HS-27A (cell line): Measurements from ENCODE around the gene CEND1.

Experiments
- DNase-seq: peaks from one replicate; pipeline ENCODE4 v3.0.0-alpha.2; 2012; ENCODE audit warnings: low read depth, missing footprints

CEND1 gene

DNA sequence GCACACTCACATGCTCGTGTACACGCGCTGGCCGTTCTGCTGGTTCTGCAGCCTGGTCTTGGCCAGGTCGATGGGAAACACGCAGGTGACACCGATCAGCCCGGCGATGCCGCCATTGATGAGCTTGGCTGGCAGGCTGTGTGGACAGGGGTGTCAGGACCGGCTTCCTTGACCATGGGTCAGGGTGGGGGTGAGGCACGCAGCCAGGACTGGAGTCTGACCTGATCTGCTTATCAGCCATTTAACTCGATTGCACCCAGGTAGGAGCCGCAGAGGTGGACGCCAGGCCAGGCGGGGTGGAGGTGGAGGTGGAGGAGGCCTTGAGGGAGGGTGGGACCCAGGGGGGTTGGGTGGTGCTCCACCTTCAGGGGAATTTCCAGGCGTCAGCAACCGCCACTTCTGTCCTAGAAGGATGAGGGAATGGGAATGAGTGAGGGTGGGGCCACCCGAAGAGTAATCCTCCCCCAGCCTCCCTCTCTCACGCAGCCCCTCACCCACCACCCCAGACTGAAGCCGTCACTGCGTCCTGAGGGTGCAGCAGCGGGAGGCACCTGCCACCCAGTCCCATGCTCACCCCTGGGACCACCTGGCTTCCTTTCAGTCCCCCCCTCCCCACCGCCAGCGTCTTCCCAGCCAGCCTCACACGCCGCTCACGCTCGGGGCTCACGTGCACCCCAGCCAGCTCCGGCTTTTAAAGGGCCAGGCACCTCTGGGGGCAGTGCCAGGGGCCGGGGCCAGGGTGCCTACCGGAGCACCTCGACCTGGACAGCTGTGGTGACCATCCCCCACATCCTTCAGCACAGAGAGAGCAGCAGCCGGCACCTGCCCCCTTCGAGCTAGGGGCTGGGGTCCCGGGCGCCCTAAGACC lies 5.1 kb upstream of the CEND1 start:
- no peak for DNase-seq

DNA sequence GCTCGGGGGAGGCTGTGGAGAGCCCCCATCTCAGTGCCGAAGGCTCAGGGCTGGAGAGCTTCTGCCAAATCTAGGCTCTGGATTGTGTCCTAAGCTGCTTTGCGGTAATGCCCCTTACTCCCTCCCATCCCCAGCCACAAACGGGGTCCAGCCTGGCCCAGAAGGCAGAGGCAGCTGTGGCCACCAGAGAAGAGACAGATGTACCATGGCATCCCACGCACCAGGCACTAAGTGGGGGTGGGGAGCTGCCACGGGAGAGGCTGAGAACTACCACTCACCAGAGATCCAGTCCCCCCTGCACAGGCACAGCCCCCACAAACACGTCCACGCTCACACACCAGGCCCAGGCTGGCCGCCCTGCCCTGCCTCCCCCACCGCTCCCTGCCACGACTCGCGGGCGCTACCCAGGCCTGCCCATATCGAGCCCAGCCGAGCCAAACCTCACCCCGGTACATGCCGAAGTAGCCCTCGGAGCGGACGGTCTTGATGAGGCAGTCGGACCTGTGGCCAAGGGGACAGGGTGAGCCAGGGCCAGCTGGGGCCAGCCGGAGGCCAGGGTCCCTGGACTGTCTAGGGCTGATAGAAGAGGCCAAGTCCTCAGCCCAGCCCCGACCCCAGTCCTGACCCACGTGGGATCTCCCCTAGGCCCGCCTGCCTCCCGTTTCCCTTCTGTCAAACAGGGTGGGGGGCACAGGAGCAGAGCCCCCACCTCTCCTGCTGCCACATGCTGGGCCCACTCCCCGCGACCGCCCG lies 4.3 kb upstream of the CEND1 start:
- DNase-seq: no peak

DNA sequence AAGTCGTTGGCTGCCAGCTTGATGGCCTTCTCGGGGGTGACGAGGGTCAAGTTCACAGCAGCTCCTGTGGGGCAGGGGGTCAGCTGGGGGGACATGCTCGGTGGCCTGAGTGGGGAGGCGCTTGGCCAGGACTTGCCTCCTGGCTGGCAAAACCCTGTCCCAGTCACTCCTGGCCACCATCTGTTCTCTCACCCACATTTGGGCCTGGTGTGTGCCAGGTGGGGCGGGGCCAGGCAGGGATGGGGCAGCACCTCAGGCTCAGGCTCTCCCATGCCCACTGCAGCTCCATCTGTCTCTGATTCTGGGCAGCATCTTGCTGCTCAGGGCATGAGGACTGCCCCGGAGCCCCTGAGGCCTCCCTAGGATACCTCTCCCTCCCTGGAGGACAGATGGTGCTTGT lies 3.7 kb upstream of the CEND1 start:
- DNase-seq: no peak

DNA sequence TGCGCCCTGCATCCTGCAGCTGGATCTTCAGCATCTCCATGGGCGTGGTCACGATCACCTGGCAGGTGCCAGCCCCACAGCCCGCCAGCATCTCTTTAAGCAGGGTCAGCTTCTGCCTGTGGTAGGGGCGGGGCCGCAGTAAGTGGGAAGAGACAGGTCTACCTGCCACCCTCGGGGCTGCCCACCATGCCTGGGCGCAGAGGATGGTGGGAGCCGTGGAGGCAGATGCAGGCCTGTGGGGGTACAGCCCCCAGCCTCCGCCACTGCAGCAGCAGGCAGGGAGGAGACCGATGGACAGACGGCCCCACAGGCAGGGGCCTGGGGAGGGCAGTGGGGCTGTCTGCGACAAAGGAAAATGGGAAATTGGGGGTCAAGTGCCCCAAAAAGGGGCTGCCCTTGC lies 3.0 kb upstream of the CEND1 start:
- no peak for DNase-seq

DNA sequence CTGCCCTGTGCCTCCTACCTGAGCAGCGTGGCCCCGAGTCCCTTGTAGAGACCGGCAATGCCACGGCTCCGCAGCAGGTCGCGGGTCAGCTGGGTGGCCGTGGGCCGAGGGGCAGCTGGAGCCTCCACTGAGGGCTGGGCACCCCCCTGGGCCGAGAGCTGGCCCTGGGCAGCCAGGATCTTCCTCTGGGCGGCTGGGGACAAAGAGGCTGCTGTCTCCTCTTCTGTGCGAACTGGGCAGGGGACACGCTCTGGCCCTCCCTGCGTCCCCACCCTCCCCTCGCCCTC lies 2.6 kb upstream of the CEND1 start:
- DNase-seq: no peak

DNA sequence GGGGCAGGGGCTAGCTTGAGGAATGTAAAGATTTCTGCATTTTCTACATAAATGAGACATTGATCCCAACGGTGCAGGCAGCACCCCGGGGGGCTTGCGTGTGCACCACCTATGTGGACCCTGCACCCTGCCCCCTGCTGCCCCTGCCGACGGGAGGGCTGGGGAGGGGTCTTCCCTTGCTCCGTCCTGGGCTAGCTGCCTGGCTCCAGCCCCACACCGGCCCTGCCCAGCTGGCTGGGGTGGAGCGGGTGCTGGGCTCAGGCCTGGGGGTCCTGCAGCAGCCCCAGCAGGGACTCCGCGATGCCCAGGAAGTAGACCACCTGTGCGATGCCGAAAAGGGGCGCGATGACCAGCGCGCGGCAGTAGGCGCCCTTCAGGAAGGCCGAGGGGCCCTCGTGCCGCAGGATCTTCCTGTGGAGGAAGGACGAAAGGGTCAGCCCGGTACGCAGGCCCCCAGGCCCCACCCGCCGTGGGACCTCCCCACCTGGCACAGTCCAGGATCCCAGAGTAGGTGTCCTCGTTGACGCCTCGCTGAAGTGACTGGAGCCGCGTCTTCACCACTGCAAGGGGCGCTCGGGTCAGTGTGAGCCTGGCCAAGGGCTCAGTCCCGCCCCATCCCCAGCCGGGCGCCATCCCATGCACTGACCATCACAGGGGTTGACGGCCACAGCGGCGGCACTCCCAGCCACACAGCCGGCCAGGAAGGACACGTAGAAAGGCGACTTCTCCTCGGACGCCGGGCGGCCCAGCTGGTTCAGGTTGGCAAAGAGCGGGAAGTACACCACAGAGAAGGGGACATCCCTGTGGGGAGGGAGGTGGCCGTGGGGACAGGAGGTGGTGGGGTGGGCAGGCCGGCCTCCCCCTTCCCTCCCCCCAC lies 2.0 kb upstream of the CEND1 start:
- no peak for DNase-seq

DNA sequence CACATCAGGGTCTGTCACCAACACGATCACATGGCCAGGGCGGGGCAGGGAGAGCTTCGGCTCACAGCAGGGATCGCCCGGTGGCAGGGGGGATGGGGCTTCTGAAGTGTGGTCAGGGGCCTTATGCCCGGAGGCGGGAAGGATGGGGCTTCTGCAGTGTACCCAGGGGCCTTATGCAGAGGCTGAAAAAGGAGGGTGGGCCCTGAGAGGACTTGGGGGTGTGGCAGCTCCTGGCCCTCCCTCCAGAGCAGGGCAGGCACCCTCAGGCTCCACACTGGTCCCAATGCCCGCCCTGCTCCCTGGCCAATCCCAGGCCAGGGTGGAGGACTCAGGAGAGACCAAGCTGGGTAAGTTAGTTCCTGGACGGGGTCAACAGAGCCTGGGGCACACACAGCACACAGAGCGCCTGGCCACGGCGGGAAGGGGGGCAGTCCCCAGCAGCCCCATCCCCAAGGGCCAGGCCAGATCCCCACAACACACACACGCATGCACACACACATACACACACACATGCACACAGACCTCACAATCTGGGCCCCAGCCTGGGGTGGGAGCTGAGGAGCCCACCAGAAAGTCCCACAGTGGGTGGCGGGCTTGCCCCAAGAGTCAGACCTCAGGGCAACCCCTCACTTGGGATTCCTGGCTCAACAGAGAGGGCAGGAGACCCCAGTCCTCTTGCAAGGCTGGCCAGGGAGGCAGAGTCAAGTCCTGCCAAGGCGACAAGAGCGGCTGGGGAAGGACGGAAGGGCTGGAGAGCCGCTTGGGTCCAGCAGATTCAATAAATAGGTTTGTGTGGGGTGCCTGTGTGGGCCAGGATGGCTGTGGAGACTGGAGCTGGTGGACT lies 1.1 kb upstream of the CEND1 start:
- DNase-seq: no peak

DNA sequence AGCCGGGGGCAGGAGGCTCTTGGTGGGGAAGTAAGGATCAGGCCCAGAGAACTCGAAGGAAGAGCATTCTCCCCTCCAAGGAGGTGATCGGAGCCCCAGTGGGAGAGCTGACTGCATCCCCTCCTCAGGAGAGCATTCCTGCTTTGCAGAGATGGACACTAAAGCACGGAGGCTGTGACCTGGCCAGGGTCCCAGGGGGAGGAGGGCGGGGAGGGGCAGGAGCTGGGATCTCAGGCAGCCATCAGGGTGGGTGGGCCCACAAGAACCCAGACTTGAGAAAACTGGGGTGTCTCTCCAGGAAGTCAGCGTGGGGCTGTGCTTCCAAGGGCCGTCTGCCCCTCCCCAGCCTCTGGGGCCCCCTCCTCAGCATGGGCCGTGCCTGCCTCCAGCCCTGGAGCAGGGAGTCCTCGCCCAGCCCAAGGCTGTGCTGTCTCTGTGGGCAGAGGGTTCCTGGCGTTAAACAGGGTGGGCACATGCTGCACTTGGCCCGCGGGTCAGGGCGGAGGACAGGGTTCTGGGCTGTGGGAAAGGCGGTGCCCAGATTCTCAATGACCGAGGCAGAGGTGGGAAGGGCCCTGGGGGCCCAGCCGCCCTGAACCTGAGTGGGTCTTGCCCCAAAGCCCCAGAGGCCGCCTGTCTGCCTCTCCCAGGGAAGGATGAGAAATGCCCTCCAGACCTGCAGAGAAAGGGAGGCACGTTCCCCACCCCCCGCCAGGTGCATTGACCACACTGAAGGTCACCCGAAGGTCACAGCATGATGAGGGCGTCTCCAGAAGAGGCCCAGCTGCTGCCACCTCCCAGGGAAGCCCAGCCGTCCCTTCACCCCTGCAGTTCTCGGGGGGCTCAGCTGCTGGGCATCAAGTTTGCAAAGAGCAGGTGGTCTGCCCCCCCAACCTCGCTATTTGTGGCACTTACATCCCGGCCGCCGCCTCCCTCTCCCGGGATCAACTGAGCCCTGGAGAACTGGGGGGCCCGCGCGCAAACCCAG lies 643 bp downstream of the CEND1 start:
- DNase-seq: no peak

DNA sequence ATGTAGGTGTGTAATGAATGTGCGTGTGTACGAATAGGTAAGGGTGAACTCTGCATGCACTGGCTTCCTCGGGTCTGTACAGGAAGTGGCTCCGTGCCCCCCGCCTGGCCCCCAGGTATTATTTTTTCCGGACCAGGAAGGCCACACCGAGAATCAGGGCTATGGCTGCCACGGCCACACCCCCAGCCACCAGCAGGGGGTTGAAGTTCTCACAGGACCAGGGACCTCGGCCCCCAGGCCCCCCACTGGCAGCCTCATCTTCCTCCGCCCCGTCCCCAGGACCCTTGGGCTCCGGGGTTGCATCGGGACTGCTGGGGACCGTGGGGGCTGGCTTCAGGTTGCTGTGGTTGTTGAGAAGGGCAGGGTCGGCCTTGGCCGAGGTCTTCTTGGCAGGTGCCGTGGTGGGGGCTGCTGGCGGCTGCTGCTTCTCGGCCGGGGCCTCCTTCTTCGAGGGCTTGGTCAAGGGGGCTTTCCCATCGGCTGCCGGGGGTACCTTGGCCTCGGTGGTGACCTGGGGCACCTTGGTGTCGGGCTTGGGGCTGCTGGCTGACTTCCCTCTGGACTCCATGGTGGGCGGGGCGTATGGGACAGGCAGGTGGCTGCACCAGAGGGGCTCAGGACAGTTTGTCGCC lies 1.8 kb downstream of the CEND1 start:
- DNase-seq: no peak

DNA sequence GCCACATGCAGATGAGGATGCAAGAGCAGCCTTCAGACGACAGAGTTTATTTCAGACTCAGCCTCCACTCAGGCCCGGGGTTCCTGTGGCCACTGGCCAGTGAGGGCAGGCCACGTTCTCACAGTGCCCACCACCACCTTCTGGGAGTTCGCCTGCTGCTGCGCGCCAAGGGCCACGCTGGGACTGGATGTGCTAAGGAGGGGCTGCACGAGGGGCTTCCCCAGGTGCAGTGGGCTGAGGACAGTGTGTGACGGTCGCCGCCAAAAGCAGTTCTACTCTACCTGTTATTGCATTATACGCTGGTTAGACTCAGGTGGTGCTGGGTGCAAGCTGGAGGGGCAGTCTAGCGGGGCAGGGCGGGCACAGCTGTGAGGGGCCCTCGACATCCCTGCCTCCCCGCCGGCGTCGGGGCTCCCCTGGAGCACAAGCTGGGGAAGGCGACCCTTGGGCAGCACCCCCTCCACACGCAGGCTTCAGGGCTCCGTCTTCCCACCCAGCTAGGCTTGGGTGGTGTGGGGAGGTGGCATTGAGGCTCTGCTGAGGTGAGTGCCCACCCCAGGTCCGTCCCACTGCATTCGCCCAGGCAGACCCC lies 2.7 kb downstream of the CEND1 start:
- no peak for DNase-seq

DNA sequence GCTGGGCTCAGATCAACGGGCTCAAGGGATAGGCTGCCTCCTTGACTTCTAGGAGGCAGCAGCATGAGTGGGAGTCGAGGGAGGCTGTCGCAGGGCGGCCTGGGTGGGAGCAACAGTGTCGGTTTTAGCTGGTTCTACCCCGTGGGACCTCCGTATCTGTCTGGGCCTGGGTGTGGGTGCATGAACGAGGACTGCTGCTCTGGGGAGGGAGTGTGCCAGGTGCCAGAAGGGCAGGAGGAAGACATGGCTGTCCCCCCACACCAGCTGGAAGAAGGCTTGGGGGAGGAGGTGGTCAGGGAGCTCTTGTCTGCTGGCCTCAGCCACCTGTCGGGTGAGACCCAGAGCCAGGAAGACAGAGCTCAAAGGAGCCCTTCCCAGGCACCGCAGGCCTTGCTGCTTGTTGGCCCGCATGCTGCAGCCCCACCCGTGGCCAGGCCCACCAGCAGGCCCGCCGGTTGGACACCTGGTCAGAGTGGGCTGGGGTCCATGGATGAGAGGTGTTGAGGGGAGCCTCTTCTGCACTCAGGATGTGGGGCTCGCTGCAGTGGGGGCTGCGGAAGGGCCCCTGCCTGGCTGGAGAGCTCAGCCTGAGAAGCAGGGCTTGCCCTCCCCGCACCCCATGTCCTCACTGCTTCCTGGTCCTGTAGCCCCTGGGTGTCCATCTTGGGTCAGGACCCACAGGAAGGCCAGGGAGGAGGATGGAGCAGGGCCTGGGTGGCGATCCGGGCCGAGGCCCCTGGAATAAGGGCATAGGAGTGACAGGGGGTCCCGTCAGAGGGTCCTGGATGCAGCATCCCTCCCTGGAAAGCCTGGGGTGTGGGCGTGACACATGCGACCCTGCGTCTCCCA lies 3.4 kb downstream of the CEND1 start:
- no peak for DNase-seq

DNA sequence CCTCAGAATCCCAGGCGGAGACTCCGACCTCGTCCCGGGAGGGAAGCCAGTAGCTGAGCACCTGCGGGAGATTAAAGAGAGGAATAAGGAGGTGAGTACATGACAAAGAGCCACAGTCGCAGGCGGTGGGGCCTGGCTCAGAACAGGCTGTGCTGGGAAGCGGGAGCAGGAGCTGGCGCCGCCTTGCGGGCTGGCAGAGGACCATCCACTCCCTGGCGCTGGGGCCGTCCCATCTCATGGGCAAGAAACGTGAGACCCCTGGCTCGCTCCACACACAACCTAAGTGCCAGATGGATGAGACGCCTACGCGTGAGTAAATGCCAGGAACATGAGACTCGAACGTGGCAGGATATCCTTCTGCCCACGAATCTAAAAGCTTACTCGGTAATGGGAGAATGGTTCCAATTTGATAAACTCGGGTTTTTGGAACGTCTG lies 6.3 kb downstream of the CEND1 start:
- DNase-seq: no peak

DNA sequence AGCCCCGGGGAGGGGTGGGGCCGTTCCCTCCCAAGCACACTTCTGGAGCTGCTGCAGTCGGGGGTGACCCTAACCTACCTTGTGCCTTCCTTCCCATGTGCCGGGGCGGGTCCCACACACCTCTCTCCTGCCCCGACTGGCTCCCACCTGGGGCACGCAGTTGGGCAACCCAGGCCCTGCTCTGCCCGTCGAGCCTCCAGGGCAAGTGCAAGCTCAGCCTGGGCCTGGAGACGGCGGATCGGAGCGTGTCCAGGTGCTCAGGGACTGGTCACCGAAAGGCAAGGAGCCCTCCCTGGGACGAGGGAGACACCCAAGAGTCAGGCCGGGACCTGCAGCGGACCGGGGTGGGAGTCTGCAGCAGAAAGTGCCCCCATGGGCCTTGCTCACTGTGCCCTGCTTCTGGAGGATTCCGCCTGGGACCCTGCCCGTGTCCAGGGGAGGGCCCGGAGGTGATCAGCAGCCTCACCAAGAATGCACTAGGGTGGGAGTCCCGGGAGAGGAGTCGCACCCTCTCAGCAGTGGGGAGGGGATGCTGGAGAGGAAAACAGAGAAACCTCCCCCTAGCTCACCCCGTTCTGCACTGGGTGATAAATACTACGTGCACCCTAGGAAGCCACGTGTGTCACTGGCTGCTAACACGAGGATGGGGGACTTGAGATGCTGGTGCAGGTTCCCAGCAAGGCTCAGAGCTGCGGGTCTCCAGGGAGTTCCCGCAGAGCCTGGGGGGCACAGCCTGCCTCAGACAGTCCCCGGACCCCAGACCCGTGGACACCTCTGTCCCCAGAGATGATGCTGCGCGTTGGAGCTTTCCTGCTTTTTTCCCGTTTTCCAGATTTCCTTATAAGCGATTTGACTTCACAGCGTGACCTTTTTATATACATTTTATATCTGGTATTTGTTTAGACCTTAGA lies 7.4 kb downstream of the CEND1 start:
- no peak for DNase-seq

DNA sequence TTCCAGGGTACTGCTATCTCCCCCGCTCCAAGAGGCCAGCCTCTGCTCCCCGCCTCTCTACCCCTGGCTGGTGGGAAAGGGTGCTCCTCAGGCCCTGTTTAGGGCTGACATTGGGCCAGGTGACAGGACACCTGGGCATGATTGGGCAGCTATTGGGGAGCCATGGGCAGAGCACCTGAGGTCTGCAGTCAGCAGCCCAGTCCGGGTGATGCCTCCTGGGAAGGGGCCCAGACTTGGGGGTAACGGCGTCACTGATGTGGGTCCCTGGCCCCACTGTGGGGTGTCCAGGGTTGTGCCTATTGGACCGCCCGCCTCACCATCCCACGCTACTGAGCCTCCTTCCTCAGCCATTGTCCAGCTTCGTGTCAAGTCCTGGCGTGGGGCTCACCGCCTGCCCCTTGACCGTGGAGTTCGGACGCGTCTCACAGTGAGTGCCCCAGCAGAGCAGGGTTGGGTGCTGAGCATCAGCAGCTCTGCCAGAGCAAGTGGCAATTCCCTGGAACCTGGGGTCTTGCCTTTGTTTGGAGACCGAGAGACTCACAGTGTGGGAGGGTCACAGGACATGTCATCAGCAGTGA lies 9.8 kb downstream of the CEND1 start:
- DNase-seq: no peak

DNA sequence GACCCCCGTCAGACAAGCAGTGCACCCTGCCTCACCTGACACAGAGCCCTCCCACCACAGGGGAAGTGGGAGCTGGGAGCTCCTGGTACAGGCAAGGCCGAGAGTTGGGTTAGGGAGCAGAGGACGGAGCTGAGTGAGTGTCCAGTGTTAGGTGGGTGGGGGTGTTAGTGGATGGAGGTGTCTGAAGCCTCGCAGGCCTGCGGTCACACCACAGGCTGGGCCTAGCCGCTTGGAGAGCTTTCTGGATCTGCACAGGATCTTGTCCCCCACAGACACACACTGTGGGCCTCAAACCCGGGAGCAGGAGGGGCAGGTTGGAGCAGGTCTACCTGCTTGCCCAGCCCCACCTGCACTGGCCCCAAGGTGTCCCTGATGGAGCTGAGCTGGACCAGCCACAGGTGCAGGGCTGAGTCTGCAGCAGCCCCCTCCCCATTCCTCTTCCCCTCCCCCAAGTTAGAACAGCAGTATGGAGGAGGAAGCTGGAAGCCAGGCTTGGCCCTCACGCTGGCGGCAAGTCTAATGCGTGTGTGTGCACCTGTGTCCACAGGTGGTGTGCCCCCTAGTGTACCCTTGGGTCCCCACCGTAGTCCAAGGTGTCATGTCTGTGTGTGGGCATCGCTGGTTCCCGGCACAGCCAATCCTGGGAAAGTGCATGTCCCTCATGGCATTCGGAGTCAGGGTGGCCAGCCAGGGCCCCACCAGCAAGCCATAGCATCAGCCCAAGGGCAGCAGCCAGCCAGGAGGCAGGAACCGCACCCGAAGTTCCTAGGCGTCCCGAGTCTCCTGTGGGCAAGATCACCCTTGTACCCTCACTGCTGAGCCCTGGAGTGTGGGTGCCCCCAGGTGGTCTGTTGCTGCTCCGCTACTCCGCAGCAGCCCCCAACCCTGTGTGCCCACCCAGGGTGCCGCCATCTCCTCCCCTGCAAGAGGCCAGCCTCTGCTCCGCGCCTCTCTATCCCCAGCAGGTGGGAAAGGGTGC lies 10.6 kb downstream of the CEND1 start:
- DNase-seq: no peak
